DOHH2 (cell line): Measurements from ENCODE around the gene CBX4.

ENCODE experiments used
- H3F3A ChIP-seq: fragments of 200-600 bp; sonication (generic), shearing (Covaris generic); 2 replicates; pipeline ENCODE4 v1.6.0; 2016; ENCODE audit warnings: antibody characterized with exemption, mild to moderate bottlenecking; ENCODE audit not compliant: control insufficient read depth, insufficient read depth
- H3K27ac ChIP-seq: fragments of 200-600 bp; sonication (generic); 2 replicates; pipeline ENCODE4 v1.5.1; 2014; ENCODE audit warnings: low read depth, mild to moderate bottlenecking, low read length, moderate library complexity
- H3K27me3 ChIP-seq: fragments of 200-600 bp; sonication (generic); 2 replicates; pipeline ENCODE4 v1.6.1; 2014; ENCODE audit warnings: mild to moderate bottlenecking, low read length, mixed read lengths; ENCODE audit not compliant: control insufficient read depth
- H3K36me3 ChIP-seq: fragments of 200-600 bp; sonication (generic); 2 replicates; pipeline ENCODE4 v1.6.1; 2014; ENCODE audit warnings: mild to moderate bottlenecking, low read length, moderate library complexity, mixed read lengths; ENCODE audit not compliant: control insufficient read depth
- H3K4me1 ChIP-seq: fragments of 200-600 bp; sonication (generic); 2 replicates; pipeline ENCODE4 v1.6.1; 2014; ENCODE audit warnings: mild to moderate bottlenecking, low read length, mixed read lengths; ENCODE audit not compliant: control insufficient read depth
- H3K4me2 ChIP-seq: fragments of 200-600 bp; sonication (generic); 2 replicates; pipeline ENCODE4 v1.6.0; 2014; ENCODE audit warnings: mild to moderate bottlenecking, low read length, moderate library complexity
- H3K4me3 ChIP-seq: fragments of 200-600 bp; sonication (generic); 2 replicates; pipeline ENCODE4 v1.5.1; 2014; ENCODE audit warnings: mild to moderate bottlenecking, low read length, mixed read lengths
- H3K79me2 ChIP-seq: fragments of 200-600 bp; sonication (generic); 2 replicates; pipeline ENCODE4 v1.6.1; 2014; ENCODE audit warnings: mild to moderate bottlenecking, low read length, mixed read lengths; ENCODE audit not compliant: control insufficient read depth
- H3K9me2 ChIP-seq: fragments of 200-600 bp; sonication (generic); replicated peaks from 2 replicates; pipeline ENCODE4 v1.6.1; 2014; ENCODE audit warnings: mild to moderate bottlenecking, low read length, mixed read lengths; ENCODE audit not compliant: control insufficient read depth
- H3K9me3 ChIP-seq: fragments of 200-600 bp; sonication (generic); 2 replicates; pipeline ENCODE4 v1.6.1; 2014; ENCODE audit warnings: antibody characterized with exemption, low read length, mixed read lengths; ENCODE audit not compliant: control insufficient read depth, insufficient read depth
- H4K20me1 ChIP-seq: fragments of 200-600 bp; sonication (generic); 2 replicates; pipeline ENCODE4 v1.6.0; 2014; ENCODE audit warnings: low read depth, mild to moderate bottlenecking, antibody characterized with exemption, low read length, moderate library complexity; ENCODE audit not compliant: control insufficient read depth, insufficient read depth
- EZH2phosphoT487 ChIP-seq: fragments of 200-600 bp; sonication (generic); IDR thresholded peaks from 2 replicates; pipeline ENCODE4 v1.6.1; 2017; ENCODE audit warnings: borderline replicate concordance, mild to moderate bottlenecking, antibody characterized with exemption, low read length, moderate library complexity, mixed read lengths
- TF ChIP-seq, protein P1 (sequence below): fragments of 200-600 bp; sonication (generic); IDR thresholded peaks from one replicate; pipeline ENCODE4 v1.5.1; 2014; ENCODE audit warnings: antibody characterized with exemption, mild to moderate bottlenecking, low read depth, low read length; ENCODE audit not compliant: poor library complexity, severe bottlenecking

Gene CBX4

DNA sequence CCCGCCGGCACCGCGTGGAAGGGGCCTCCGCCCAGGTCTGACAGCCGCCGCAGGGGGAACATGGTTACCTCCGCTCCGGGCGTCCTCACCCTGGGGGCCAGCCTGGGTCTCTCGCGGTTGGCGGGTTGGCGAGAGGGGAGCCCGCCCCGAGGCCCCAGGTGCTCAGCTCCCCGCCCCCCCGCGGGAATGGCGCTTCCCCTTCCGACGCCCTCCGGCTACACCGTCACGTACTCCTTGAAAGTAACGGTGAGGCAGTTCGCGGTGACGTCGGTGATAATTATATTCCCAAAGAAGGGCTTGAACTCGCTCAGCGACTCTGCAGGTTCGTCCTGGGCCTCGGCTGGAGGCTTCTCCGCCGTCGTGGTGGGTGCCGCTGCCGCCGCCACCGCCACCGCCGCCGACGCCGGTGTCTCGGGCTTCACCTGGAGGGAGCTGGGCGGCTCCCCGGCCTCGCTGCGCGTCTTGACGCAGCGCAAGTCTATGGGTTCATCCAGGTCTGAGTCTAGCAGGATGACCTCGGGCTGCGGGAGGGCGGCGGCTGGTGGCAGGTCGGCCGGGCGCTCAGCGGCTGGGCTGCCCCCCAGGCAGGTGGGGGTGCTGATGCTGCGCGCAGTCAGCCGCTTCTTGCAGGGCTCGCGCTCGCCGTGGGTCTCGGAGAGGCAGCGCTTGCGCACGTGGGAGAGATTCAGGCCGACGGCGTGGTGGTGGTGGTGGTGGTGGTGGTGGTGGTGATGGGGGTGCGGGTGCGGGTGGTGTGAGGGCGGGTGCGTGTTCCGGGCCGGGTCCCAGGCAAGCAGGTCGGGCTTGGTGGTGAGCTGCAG, 5.3 kb downstream of the CBX4 start:
- Histone ChIP-seq H3K9me2 (no peaks in the 10 kb centered on the region), H3F3A (peaks cover 26% of the 10 kb centered on the region), H3K4me3 (no peak overlapping the region), H3K4me2 (no peak overlapping the region), H3K36me3 (peaks cover 55% of the 10 kb centered on the region), H3K27me3 (no peaks in the 10 kb centered on the region), H4K20me1 (peaks cover 23% of the 10 kb centered on the region), H3K27ac (no peak overlapping the region), H3K79me2 (peaks cover 52% of the 10 kb centered on the region), H3K9me3 (no peaks in the 10 kb centered on the region), H3K4me1 (peaks cover 55% of the 10 kb centered on the region)
- TF ChIP-seq EZH2phosphoT487: no peak
- TF ChIP-seq, protein P1, sequence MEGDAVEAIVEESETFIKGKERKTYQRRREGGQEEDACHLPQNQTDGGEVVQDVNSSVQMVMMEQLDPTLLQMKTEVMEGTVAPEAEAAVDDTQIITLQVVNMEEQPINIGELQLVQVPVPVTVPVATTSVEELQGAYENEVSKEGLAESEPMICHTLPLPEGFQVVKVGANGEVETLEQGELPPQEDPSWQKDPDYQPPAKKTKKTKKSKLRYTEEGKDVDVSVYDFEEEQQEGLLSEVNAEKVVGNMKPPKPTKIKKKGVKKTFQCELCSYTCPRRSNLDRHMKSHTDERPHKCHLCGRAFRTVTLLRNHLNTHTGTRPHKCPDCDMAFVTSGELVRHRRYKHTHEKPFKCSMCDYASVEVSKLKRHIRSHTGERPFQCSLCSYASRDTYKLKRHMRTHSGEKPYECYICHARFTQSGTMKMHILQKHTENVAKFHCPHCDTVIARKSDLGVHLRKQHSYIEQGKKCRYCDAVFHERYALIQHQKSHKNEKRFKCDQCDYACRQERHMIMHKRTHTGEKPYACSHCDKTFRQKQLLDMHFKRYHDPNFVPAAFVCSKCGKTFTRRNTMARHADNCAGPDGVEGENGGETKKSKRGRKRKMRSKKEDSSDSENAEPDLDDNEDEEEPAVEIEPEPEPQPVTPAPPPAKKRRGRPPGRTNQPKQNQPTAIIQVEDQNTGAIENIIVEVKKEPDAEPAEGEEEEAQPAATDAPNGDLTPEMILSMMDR: no peak

DNA sequence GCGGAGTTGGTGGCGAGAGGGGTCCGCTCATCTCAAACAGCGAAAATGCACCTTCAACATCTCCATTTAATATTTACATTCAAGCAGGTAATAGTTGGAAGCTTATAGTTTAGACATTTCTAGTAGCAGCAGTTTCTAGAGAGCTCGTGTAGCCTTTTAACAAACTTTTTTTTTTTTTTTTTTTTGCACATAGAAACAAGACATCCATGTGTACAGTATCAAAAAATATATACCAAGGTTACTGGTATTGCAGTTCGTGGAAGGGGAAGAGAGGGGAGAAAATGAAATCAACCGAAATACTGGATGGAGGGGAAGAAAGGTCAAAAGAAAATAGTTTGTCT, 6.2 kb downstream of the CBX4 start:
- H3K36me3 ChIP-seq: peaks cover 49% of the 10 kb centered on the region
- no peaks in the 10 kb centered on the region for H3K9me3 ChIP-seq
- no peak for TF ChIP-seq EZH2phosphoT487
- TF ChIP-seq, protein P1: no peak
- H3K27me3 ChIP-seq: no peaks in the 10 kb centered on the region
- H3K4me3 ChIP-seq: no peak overlapping the region
- no peaks in the 10 kb centered on the region for H3K9me2 ChIP-seq
- H3K4me1 ChIP-seq: peaks cover 60% of the 10 kb centered on the region
- H3K4me2 ChIP-seq: no peak overlapping the region
- peaks cover 46% of the 10 kb centered on the region for H3K79me2 ChIP-seq
- peaks cover 23% of the 10 kb centered on the region for H4K20me1 ChIP-seq
- H3K27ac ChIP-seq: no peak overlapping the region
- peaks cover 22% of the 10 kb centered on the region for H3F3A ChIP-seq

DNA sequence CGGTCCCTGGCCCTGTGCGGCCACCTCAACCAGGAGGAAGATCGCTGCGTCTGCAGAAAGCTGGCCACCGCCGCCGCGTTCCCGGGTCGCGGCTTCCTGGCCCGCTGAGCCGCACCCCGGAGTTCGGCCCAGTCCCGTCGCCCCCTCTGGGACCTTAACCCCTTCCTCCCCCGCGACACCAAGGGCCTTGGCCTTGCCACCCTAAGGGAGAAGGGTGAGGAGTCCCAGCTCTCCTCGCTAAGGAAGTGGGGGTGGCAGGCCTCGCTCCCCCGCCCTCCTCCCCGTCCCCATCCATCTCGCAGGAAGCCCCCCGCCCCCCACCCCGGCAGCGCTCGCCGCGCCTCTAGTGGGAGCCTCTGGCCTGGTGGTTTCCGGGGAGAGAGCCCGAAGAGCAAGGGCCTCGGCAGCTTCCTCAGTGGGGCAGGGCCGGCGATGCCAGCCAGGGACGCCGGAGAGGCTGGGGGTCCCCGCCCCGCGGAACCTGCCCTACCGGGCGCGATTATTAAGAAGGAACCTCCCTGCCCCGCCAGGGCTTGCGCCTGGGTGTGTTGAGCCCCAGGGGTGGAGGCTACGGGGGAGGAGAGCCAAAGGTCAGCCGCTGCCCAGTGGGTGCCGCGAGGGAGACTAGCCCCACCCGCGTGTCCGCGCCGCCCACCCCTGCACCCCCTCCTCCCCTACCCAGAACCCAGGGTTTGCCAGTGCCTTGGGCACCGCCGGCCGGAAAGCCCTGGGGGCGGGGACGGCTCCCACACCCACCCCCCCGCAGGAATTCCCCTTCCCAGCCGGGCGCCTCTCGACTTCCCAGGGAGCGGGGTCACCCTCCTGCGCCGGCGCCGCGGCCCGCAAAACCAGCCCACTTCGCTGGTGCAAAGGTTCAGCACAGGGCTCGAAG, 6.8 kb downstream of the CBX4 start:
- Histone ChIP-seq H3K27me3 (no peaks in the 10 kb centered on the region), H3K36me3 (peaks cover 43% of the 10 kb centered on the region), H3F3A (peaks cover 16% of the 10 kb centered on the region), H3K4me2 (no peak overlapping the region), H3K9me3 (no peaks in the 10 kb centered on the region), H3K4me1 (peaks cover 57% of the 10 kb centered on the region), H3K4me3 (no peak overlapping the region), H3K9me2 (no peaks in the 10 kb centered on the region), H3K27ac (no peak overlapping the region), H3K79me2 (peaks cover 40% of the 10 kb centered on the region), H4K20me1 (peaks cover 23% of the 10 kb centered on the region)
- TF ChIP-seq EZH2phosphoT487: no peak
- TF ChIP-seq, protein P1: no peak
